WTC11 (cell line): Measurements from ENCODE around the gene SLC9A6. TPM values are rescaled to one million over a fixed set of nuclear protein-coding genes. Genes with fewer than 3 reads are reported as not detected.

Experiments used
- ATAC-seq: fragments of 200-7000 bp; cut with Tn5 transposase; 2 replicates; pipeline ENCODE4 v1.10.0; 2021; ENCODE audit warnings: mild to moderate bottlenecking, moderate library complexity
- CTCF ChIA-PET: fragments of 300-600 bp; sonication (Branson Sonifier 250); formaldehyde crosslinking; loops from one replicate; lab custom pipeline; 2021; ENCODE audit warnings: antibody characterized with exemption; lab: Charles Lee
- POLR2A ChIA-PET: fragments of 350-600 bp; sonication (Branson Sonifier 250); formaldehyde crosslinking; loops from one replicate; lab custom pipeline; 2021; ENCODE audit warnings: antibody characterized with exemption; lab: Charles Lee
- DNase-seq: peaks from one replicate; pipeline ENCODE4 v3.0.0; 2021; ENCODE audit warnings: low spot score
- H3K27ac Mint-ChIP-seq: 2 replicates; pipeline ENCODE4 v1.8.0; 2021; ENCODE audit warnings: mixed read lengths
- H3K27me3 Mint-ChIP-seq: 2 replicates; pipeline ENCODE4 v1.8.0; 2021; ENCODE audit warnings: low read depth, mild to moderate bottlenecking, moderate library complexity, mixed read lengths
- H3K36me3 Mint-ChIP-seq: 2 replicates; pipeline ENCODE4 v1.8.0; 2021; ENCODE audit warnings: mixed read lengths
- H3K4me1 Mint-ChIP-seq: 2 replicates; pipeline ENCODE4 v1.8.0; 2022; ENCODE audit warnings: mixed read lengths
- H3K4me3 Mint-ChIP-seq: 2 replicates; pipeline ENCODE4 v1.8.0; 2021; ENCODE audit warnings: mild to moderate bottlenecking, moderate library complexity, mixed read lengths
- H3K9me3 Mint-ChIP-seq: 2 replicates; pipeline ENCODE4 v1.8.0; 2021; ENCODE audit warnings: mixed read lengths
- AR ChIP-seq: fragments of 250-450 bp; sonication (Bioruptor Pico); IDR thresholded peaks from 2 replicates; pipeline ENCODE4 v1.9.0; 2021; ENCODE audit warnings: mild to moderate bottlenecking
- ATF3 ChIP-seq: sonication (generic); formaldehyde crosslinking; conservative IDR thresholded peaks from 2 replicates; pipeline ENCODE4 v1.8.1; 2022; ENCODE audit warnings: mild to moderate bottlenecking, missing genetic modification reagents
- CBFB ChIP-seq: sonication (generic); formaldehyde crosslinking; IDR thresholded peaks from 2 replicates; pipeline ENCODE4 v1.8.1; 2022; ENCODE audit warnings: mild to moderate bottlenecking, low read depth, missing genetic modification reagents
- CREB1 ChIP-seq: sonication (generic); formaldehyde crosslinking; IDR thresholded peaks from 2 replicates; pipeline ENCODE4 v1.8.0; 2023; ENCODE audit warnings: mild to moderate bottlenecking, missing genetic modification reagents
- E2F4 ChIP-seq: sonication (generic); formaldehyde crosslinking; IDR thresholded peaks from 2 replicates; pipeline ENCODE4 v1.8.1; 2022; ENCODE audit warnings: low read depth, mild to moderate bottlenecking, moderate library complexity, missing genetic modification reagents, borderline replicate concordance
- EMX1 ChIP-seq: fragments of 250-450 bp; sonication (Bioruptor Pico); IDR thresholded peaks from 2 replicates; pipeline ENCODE4 v1.8.0; 2021; ENCODE audit warnings: mild to moderate bottlenecking
- FOXK1 ChIP-seq: sonication (generic); formaldehyde crosslinking; IDR thresholded peaks from 2 replicates; pipeline ENCODE4 v1.8.0; 2022; ENCODE audit warnings: mild to moderate bottlenecking, moderate library complexity, missing genetic modification reagents
- FOXP4 ChIP-seq: sonication (generic); formaldehyde crosslinking; IDR thresholded peaks from 2 replicates; pipeline ENCODE4 v1.8.0; 2022; ENCODE audit warnings: mild to moderate bottlenecking, missing genetic modification reagents
- GABPB1 ChIP-seq: sonication (generic); formaldehyde crosslinking; IDR thresholded peaks from 2 replicates; pipeline ENCODE4 v1.8.1; 2023; ENCODE audit warnings: mild to moderate bottlenecking, missing genetic modification reagents
- IRF2 ChIP-seq: sonication (generic); formaldehyde crosslinking; IDR thresholded peaks from 2 replicates; pipeline ENCODE4 v1.8.0; 2022; ENCODE audit warnings: low read depth, missing genetic modification reagents, borderline replicate concordance
- JUN ChIP-seq: sonication (generic); formaldehyde crosslinking; IDR thresholded peaks from 2 replicates; pipeline ENCODE4 v1.8.0; 2023; ENCODE audit warnings: mild to moderate bottlenecking, missing genetic modification reagents
- MAX ChIP-seq: sonication (generic); formaldehyde crosslinking; IDR thresholded peaks from 2 replicates; pipeline ENCODE4 v1.8.0; 2022; ENCODE audit warnings: mild to moderate bottlenecking, missing genetic modification reagents
- MLX ChIP-seq: sonication (generic); formaldehyde crosslinking; IDR thresholded peaks from 2 replicates; pipeline ENCODE4 v1.8.1; 2023; ENCODE audit warnings: mild to moderate bottlenecking, missing genetic modification reagents, moderate library complexity
- NFE2L1 ChIP-seq: sonication (generic); formaldehyde crosslinking; IDR thresholded peaks from 2 replicates; pipeline ENCODE4 v1.8.1; 2023; ENCODE audit warnings: missing genetic modification reagents
- NR1H2 ChIP-seq: sonication (generic); formaldehyde crosslinking; IDR thresholded peaks from 2 replicates; pipeline ENCODE4 v1.9.0; 2021; ENCODE audit warnings: mild to moderate bottlenecking, moderate library complexity, missing genetic modification reagents
- ZMAT4 ChIP-seq: fragments of 250-450 bp; sonication (Bioruptor Pico); IDR thresholded peaks from 2 replicates; pipeline ENCODE4 v1.9.0; 2021; ENCODE audit warnings: mild to moderate bottlenecking
- ZNF138 ChIP-seq: sonication (generic); formaldehyde crosslinking; conservative IDR thresholded peaks from 2 replicates; pipeline ENCODE4 v1.8.1; 2022; ENCODE audit warnings: mild to moderate bottlenecking, moderate library complexity, missing genetic modification reagents
- total RNA-seq: library from RNA; stranded (reverse); gene quantifications from 3 replicates; pipeline ENCODE4 v1.2.3, GENCODE V29; 2021

The SLC9A6 gene
- total RNA-seq, 1 experiment from 2014 or later = 9.6 TPM

- TF ChIP-seq MAX (no peak), ZNF138 (CRISPR knock-in tag) (no peak), CREB1 (CRISPR knock-in tag) (no peak)
Measured at GRCh38 chrX:136028383-136028984, 43.2 kb downstream of the SLC9A6 start (continued).

GRCh38 chrX:136029766-136030165, 44.5 kb downstream of the SLC9A6 start:
- no peak overlapping the region for H3K4me3 Mint-ChIP-seq

GRCh38 chrX:136030303-136031191, 45.3 kb downstream of the SLC9A6 start:
- no peak for DNase-seq
- no peaks in the 10 kb centered on the region for H3K27me3 Mint-ChIP-seq
- H3K4me1 Mint-ChIP-seq = no peaks in the 10 kb centered on the region
- H3K36me3 Mint-ChIP-seq = peaks cover 4% of the 10 kb centered on the region; the same call in 1 of the 2 replicates
- no peak for ATAC-seq
- no peak for TF ChIP-seq GABPB1 (CRISPR knock-in tag)
- no peak for TF ChIP-seq CREB1 (CRISPR knock-in tag)
- no peak for TF ChIP-seq JUN (CRISPR knock-in tag)
- no peak for TF ChIP-seq FOXK1 (CRISPR knock-in tag)
- TF ChIP-seq IRF2 (CRISPR knock-in tag) = no peak
- TF ChIP-seq E2F4 = no peak
- TF ChIP-seq MLX (CRISPR knock-in tag) = no peak
- no peak for TF ChIP-seq ATF3
- TF ChIP-seq ZMAT4 = no peak
- no peak for TF ChIP-seq FOXP4 (CRISPR knock-in tag)
- TF ChIP-seq NR1H2 (CRISPR knock-in tag) = no peak
- no peak for TF ChIP-seq AR (CRISPR knock-in tag)
- TF ChIP-seq CBFB (CRISPR knock-in tag) = no peak
- no peak for TF ChIP-seq EMX1 (CRISPR knock-in tag)
- no peak for TF ChIP-seq NFE2L1 (CRISPR knock-in tag)
- TF ChIP-seq, all 79 proteins: peak for 0
- ChIA-PET CTCF (no interaction called here), POLR2A (no interaction called here)
- no peak overlapping the region for H3K4me3 Mint-ChIP-seq
- no peaks in the 10 kb centered on the region for H3K9me3 Mint-ChIP-seq
- H3K27ac Mint-ChIP-seq = no peak overlapping the region

More at GRCh38 chrX:136029766-136030165, 44.5 kb downstream of the SLC9A6 start:
- DNase-seq (no peak), ATAC-seq (no peak)
- Mint-ChIP-seq H3K27ac (no peak overlapping the region), H3K27me3 (no peaks in the 10 kb centered on the region)
- TF ChIP-seq ZMAT4 = no peak
- TF ChIP-seq, all 79 proteins: peak for 0
- no peaks in the 10 kb centered on the region for H3K4me1 Mint-ChIP-seq
- CTCF ChIA-PET = interaction anchor here (2.5 kb wide), 1 partner anchor 133 kb away, joined by 52 read pairs; no protein-coding TSS in a partner anchor
- H3K9me3 Mint-ChIP-seq = no peaks in the 10 kb centered on the region
- H3K36me3 Mint-ChIP-seq = peaks cover 6% of the 10 kb centered on the region; the same call in 1 of the 2 replicates
- POLR2A ChIA-PET = no interaction called here
